IMR-90 (cell line): ENCODE results near the gene MALRD1. TPM values are rescaled to one million over a fixed set of nuclear protein-coding genes. Genes with fewer than 3 reads are reported as not detected.

ENCODE experiments used
- ATAC-seq: fragments of 200-7000 bp; cut with Tn5 transposase; 2 replicates; pipeline ENCODE4 v1.9.1; 2020; ENCODE audit warnings: low read depth, mild to moderate bottlenecking, moderate library complexity
- BruUV-seq: library from RNA; stranded (reverse); fragments of 400-500 nt; replicated peaks from 2 replicates; lab custom pipeline; 2021; lab: Mats Ljungman, UMichigan
- CTCF ChIA-PET: fragments of 300-600 bp; formaldehyde crosslinking; extraction: SDS; loops from one replicate; lab custom pipeline; 2021; ENCODE audit warnings: antibody characterized with exemption; lab: Yijun Ruan, JAX
- POLR2A ChIA-PET: fragments of 300-600 bp; sonication (Branson Sonifier 250); formaldehyde crosslinking; loops from one replicate; lab custom pipeline; 2022; ENCODE audit warnings: antibody characterized with exemption; ENCODE audit not compliant: unreplicated experiment; lab: Charles Lee
- DNase-seq: peaks from one replicate; pipeline ENCODE4 v3.0.0; 2013
- H2AFZ ChIP-seq: replicated peaks from 2 replicates; pipeline ENCODE3; 2013; ENCODE audit warnings: low read length, mild to moderate bottlenecking; ENCODE audit not compliant: poor library complexity
- H2AK5ac ChIP-seq: 2 replicates; pipeline ENCODE4 v1.6.1; 2013; ENCODE audit warnings: low read depth, low read length, inconsistent platforms
- H2AK9ac ChIP-seq: replicated peaks from 2 replicates; pipeline ENCODE3; 2013; ENCODE audit warnings: mild to moderate bottlenecking, low read depth, low read length, moderate library complexity; ENCODE audit not compliant: poor library complexity
- H2BK120ac ChIP-seq: 2 replicates; pipeline ENCODE4 v1.6.1; 2013; ENCODE audit warnings: low read depth, low read length, inconsistent platforms
- H2BK15ac ChIP-seq: 3 replicates; pipeline ENCODE4 v1.6.1; 2013; ENCODE audit warnings: low read depth, low read length, inconsistent platforms
- H2BK20ac ChIP-seq: 2 replicates; pipeline ENCODE4 v1.6.1; 2013; ENCODE audit warnings: low read depth, mild to moderate bottlenecking, inconsistent platforms, low read length, moderate library complexity
- H2BK5ac ChIP-seq: 2 replicates; pipeline ENCODE4 v1.6.1; 2013; ENCODE audit warnings: mild to moderate bottlenecking, low read depth, low read length, inconsistent platforms; ENCODE audit not compliant: poor library complexity, severe bottlenecking
- H3K14ac ChIP-seq: replicated peaks from 2 replicates; pipeline ENCODE4 v1.6.1; 2013; ENCODE audit warnings: low read depth, low read length, inconsistent platforms
- H3K18ac ChIP-seq: 2 replicates; pipeline ENCODE4 v1.6.1; 2013; ENCODE audit warnings: low read depth, low read length, control low read depth
- H3K23ac ChIP-seq: 2 replicates; pipeline ENCODE4 v1.6.1; 2013; ENCODE audit warnings: low read depth, low read length, inconsistent platforms
- H3K27ac ChIP-seq: 2 replicates; pipeline ENCODE4 v1.5.1; 2013; ENCODE audit warnings: mild to moderate bottlenecking, control low read depth, low read length; ENCODE audit not compliant: insufficient read depth
- H3K27me3 ChIP-seq: 2 replicates; pipeline ENCODE4 v1.6.1; 2013; ENCODE audit warnings: low read length; ENCODE audit not compliant: control insufficient read depth, insufficient read depth
- H3K36me3 ChIP-seq: 2 replicates; pipeline ENCODE4 v1.6.1; 2013; ENCODE audit warnings: low read length, mixed read lengths; ENCODE audit not compliant: control insufficient read depth, insufficient read depth
- H3K4ac ChIP-seq: 2 replicates; pipeline ENCODE4 v1.6.1; 2013; ENCODE audit warnings: low read depth, low read length, inconsistent platforms
- H3K4me1 ChIP-seq: 2 replicates; pipeline ENCODE4 v1.6.1; 2013; ENCODE audit warnings: low read length, mixed read lengths; ENCODE audit not compliant: control insufficient read depth, insufficient read depth
- H3K4me2 ChIP-seq: 2 replicates; pipeline ENCODE4 v1.6.1; 2013; ENCODE audit warnings: low read depth, mild to moderate bottlenecking, control low read depth, low read length, moderate library complexity
- H3K4me3 ChIP-seq: 2 replicates; pipeline ENCODE4 v1.5.1; 2013; ENCODE audit warnings: low read depth, mild to moderate bottlenecking, control low read depth, low read length, moderate library complexity; ENCODE audit not compliant: insufficient read depth
- H3K56ac ChIP-seq: 2 replicates; pipeline ENCODE4 v1.6.1; 2013; ENCODE audit warnings: low read length, inconsistent platforms; ENCODE audit not compliant: insufficient read depth; ENCODE audit errors: extremely low read depth
- H3K79me1 ChIP-seq, 2 experiments: 2 replicates each; pipeline ENCODE4 v1.6.1; 2013; ENCODE audit warnings: low read length in 2 of 2, inconsistent platforms in 1 of 2, low read depth in 1 of 2
- H3K9ac ChIP-seq: 2 replicates; pipeline ENCODE4 v1.6.1; 2013; ENCODE audit warnings: low read depth, low read length, control low read depth
- H3K9me1 ChIP-seq: 2 replicates; pipeline ENCODE4 v1.6.1; 2013; ENCODE audit warnings: low read length, inconsistent platforms; ENCODE audit not compliant: insufficient read depth
- H3K9me3 ChIP-seq: 2 replicates; pipeline ENCODE4 v1.6.1; 2013; ENCODE audit warnings: low read length; ENCODE audit not compliant: control insufficient read depth, insufficient read depth
- H4K20me1 ChIP-seq: 2 replicates; pipeline ENCODE4 v1.6.1; 2013; ENCODE audit warnings: low read length, inconsistent platforms; ENCODE audit not compliant: insufficient read depth
- H4K5ac ChIP-seq: 2 replicates; pipeline ENCODE4 v1.6.1; 2013; ENCODE audit warnings: mild to moderate bottlenecking, low read depth, low read length, control low read depth
- H4K8ac ChIP-seq, 2 experiments: 2 replicates each; pipeline ENCODE4 v1.6.1; 2013; ENCODE audit warnings: low read depth in 2 of 2, low read length in 2 of 2, control low read depth in 1 of 2, inconsistent platforms in 1 of 2
- H4K91ac ChIP-seq: 2 replicates; pipeline ENCODE4 v1.6.1; 2013; ENCODE audit warnings: low read depth, low read length, inconsistent platforms; ENCODE audit not compliant: insufficient read depth
- BHLHE40 ChIP-seq: fragments of 150-350 bp; IDR thresholded peaks from 2 replicates; pipeline ENCODE4 v1.6.1; 2016; ENCODE audit warnings: mild to moderate bottlenecking, low read depth, low read length
- CEBPB ChIP-seq: IDR thresholded peaks from 2 replicates; pipeline ENCODE4 v1.6.1; 2012; ENCODE audit warnings: low read depth, low read length, improper control_type of control experiment
- CHD1 ChIP-seq: IDR thresholded peaks from 2 replicates; pipeline ENCODE4 v1.6.1; 2012; ENCODE audit warnings: low read depth, low read length, improper control_type of control experiment
- POLR2A ChIP-seq: IDR thresholded peaks from 2 replicates; pipeline ENCODE4 v1.6.1; 2012; ENCODE audit warnings: mild to moderate bottlenecking, low read depth, low read length
- dilution Hi-C: fragments of 300-500 bp; cut with HindIII; formaldehyde crosslinking; loops from one replicate; pipeline ENCODE4 v1.14.3; 2018; ENCODE audit warnings: low sequenced_read_pairs; ENCODE audit not compliant: unreplicated experiment
- in situ Hi-C: fragments of 300-500 bp; cut with MboI; formaldehyde crosslinking; loops from 3 replicates; pipeline ENCODE4 v1.14.3; 2019; ENCODE audit warnings: low sequenced_read_pairs, inconsistent platforms, mixed read lengths
- intact Hi-C: fragments of 100-400 bp; cut with micrococcal nuclease; formaldehyde crosslinking; loops from 2 replicates; pipeline ENCODE4 v1.10.0; 2022
- polyA plus RNA-seq, 3 experiments: library from polyadenylated mRNA; depleted of rRNA; stranded (reverse); fragments of >200 nt; gene quantifications; 2 replicates each; pipeline ENCODE4 v1.2.3, GENCODE V29; 2012; ENCODE audit warnings: low replicate concordance in 1 of 3
- total RNA-seq: library from RNA; depleted of rRNA; stranded (reverse); fragments of >200 nt; gene quantifications from 2 replicates; pipeline ENCODE4 v1.2.3, GENCODE V29; 2012

MALRD1 gene
- total and polyA plus RNA-seq, 2 of the 4 experiments (the other 2 are of a cell fraction): 0.34 to 1.1 TPM

DNA sequence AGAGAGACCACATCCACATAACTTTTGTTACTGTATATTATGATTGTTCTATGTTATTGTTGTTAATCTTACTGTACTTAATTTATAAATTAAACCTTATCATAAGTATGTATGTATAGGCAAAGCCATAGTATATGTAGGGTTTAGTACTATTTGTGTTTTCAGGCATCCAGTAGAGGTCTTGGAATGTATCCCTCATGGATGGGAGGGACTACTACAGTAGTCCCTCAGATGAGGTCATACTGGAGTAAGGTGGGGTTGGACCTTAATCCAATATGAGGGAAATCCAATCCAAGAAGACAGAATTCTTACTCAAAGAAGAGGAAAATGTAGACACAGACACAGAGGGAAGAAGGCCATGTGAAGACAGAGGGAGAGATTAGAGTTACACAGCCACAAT is 34.1 kb upstream of the MALRD1 start:
- Histone ChIP-seq H3K4ac (peak overlapping the region; percentile 84), H2BK120ac (peak overlapping the region; percentile 47), H3K9me1 (no peaks in the 10 kb centered on the region), H3K9me3 (peaks cover 2% of the 10 kb centered on the region; the same call in 1 of the 2 replicates), H3K14ac (peak overlapping the region; percentile 89), H4K20me1 (no peaks in the 10 kb centered on the region), H3K18ac (peak overlapping the region; percentile 65; the same call in 1 of the 2 replicates), H2AK9ac (no peak overlapping the region), H2BK20ac (peak overlapping the region; percentile 96), H3K56ac (no peak overlapping the region), H4K91ac (peak overlapping the region; percentile 83), H3K9ac (no peak overlapping the region), H3K79me1 (no peaks in the 10 kb centered on the region), H2BK15ac (peak overlapping the region; percentile 86; the same call in 2 of the 3 replicates), H3K27me3 (no peaks in the 10 kb centered on the region), H3K4me2 (no peak overlapping the region), H3K36me3 (no peaks in the 10 kb centered on the region), H2AK5ac (peak overlapping the region; percentile 64; the same call in 1 of the 2 replicates), H3K27ac (no peak overlapping the region), H4K5ac (no peak overlapping the region; the same call in 1 of the 2 replicates), H3K4me1 (no peaks in the 10 kb centered on the region; the same call in 1 of the 2 replicates), H3K4me3 (no peak overlapping the region), H2AFZ (peak overlapping the region; percentile 47), H3K23ac (no peak overlapping the region), H4K8ac (peak overlapping the region in 1 of 2 experiments; percentile 72; a peak in 2 of 4 replicates), H2BK5ac (peak overlapping the region; percentile 97)
- no TSS peak for BruUV-seq
- ChIA-PET CTCF (no interaction called here), POLR2A (no interaction called here)
- in situ Hi-C loops: no loop called here
- intact Hi-C loops: loop anchor here (10.0 kb wide), 1 partner anchor 300 kb away; no protein-coding TSS in a partner anchor
- ATAC-seq (peak; percentile 38; the same call in 1 of the 2 replicates), DNase-seq (peak; percentile 24)
- dilution Hi-C loops: no loop called here
- TF ChIP-seq CEBPB (no peak), POLR2A (no peak), CHD1 (no peak), BHLHE40 (no peak)
